GM23338 (cell line): Measurements from ENCODE around the gene MAP3K7CL. TPM values are rescaled to one million over a fixed set of nuclear protein-coding genes. Genes with fewer than 3 reads are reported as not detected.

ENCODE experiments used
- ATAC-seq: fragments of 200-7000 bp; cut with Tn5 transposase; 3 replicates; pipeline ENCODE4 v1.9.1; 2020
- DNase-seq: peaks from one replicate; pipeline ENCODE4 v3.0.0-alpha.2; 2015; ENCODE audit warnings: low spot score
- H2AFZ ChIP-seq: fragments of 200-600 bp; sonication (generic); 2 replicates; pipeline ENCODE4 v1.8.0; 2016; ENCODE audit warnings: antibody characterized with exemption, mild to moderate bottlenecking, moderate library complexity
- H3F3A ChIP-seq: fragments of 200-600 bp; sonication (generic); replicated peaks from 2 replicates; pipeline ENCODE4 v1.8.0; 2017; ENCODE audit warnings: antibody characterized with exemption, mixed run types, low read depth
- H3K27ac ChIP-seq: fragments of 200-600 bp; sonication (generic); 2 replicates; pipeline ENCODE4 v1.6.1; 2016; ENCODE audit warnings: low read depth
- H3K27me3 ChIP-seq: fragments of 200-600 bp; sonication (generic); 2 replicates; pipeline ENCODE4 v1.8.0; 2016; ENCODE audit warnings: mild to moderate bottlenecking, mixed run types, moderate library complexity; ENCODE audit not compliant: insufficient read depth
- H3K36me3 ChIP-seq: fragments of 200-600 bp; sonication (generic); 2 replicates; pipeline ENCODE4 v1.8.0; 2016; ENCODE audit warnings: mild to moderate bottlenecking; ENCODE audit not compliant: insufficient read depth
- H3K4me1 ChIP-seq: fragments of 200-600 bp; sonication (generic); 2 replicates; pipeline ENCODE4 v1.8.0; 2016; ENCODE audit warnings: mild to moderate bottlenecking, moderate library complexity; ENCODE audit not compliant: insufficient read depth
- H3K4me2 ChIP-seq: fragments of 200-600 bp; sonication (generic); 2 replicates; pipeline ENCODE4 v1.7.1; 2017; ENCODE audit warnings: mixed run types
- H3K4me3 ChIP-seq: fragments of 200-600 bp; sonication (generic); 2 replicates; pipeline ENCODE4 v1.6.1; 2016; ENCODE audit warnings: mixed run types
- H3K79me2 ChIP-seq: fragments of 200-600 bp; sonication (generic); replicated peaks from 2 replicates; pipeline ENCODE4 v1.8.0; 2017; ENCODE audit warnings: mild to moderate bottlenecking; ENCODE audit not compliant: insufficient read depth
- H3K9me2 ChIP-seq: fragments of 200-600 bp; sonication (generic); 2 replicates; pipeline ENCODE4 v1.8.0; 2017; ENCODE audit not compliant: insufficient read depth
- H4K20me1 ChIP-seq: fragments of 200-600 bp; sonication (generic); replicated peaks from 2 replicates; pipeline ENCODE4 v1.8.0; 2017; ENCODE audit warnings: mild to moderate bottlenecking; ENCODE audit not compliant: insufficient read depth
- H3K27ac Mint-ChIP-seq: 2 replicates; pipeline ENCODE4 v1.8.0; 2020; ENCODE audit warnings: inconsistent platforms, mild to moderate bottlenecking, moderate library complexity, mixed read lengths
- H3K27me3 Mint-ChIP-seq: 3 replicates; pipeline ENCODE4 v1.8.0; 2022; ENCODE audit warnings: low read depth, mild to moderate bottlenecking, moderate library complexity, mixed read lengths, inconsistent platforms; ENCODE audit not compliant: insufficient read depth, poor library complexity
- H3K36me3 Mint-ChIP-seq: 3 replicates; pipeline ENCODE4 v1.8.0; 2021; ENCODE audit warnings: low read depth, mild to moderate bottlenecking, inconsistent platforms, moderate library complexity, mixed read lengths
- H3K4me1 Mint-ChIP-seq: 3 replicates; pipeline ENCODE4 v1.8.0; 2020; ENCODE audit warnings: mild to moderate bottlenecking, inconsistent platforms, mixed read lengths
- H3K4me3 Mint-ChIP-seq: 3 replicates; pipeline ENCODE4 v1.8.0; 2021; ENCODE audit warnings: moderate library complexity, mild to moderate bottlenecking, inconsistent platforms, mixed read lengths
- H3K9me3 Mint-ChIP-seq: 3 replicates; pipeline ENCODE4 v1.8.0; 2020; ENCODE audit warnings: moderate library complexity, mild to moderate bottlenecking, inconsistent platforms, mixed read lengths
- EZH2phosphoT487 ChIP-seq: fragments of 200-600 bp; sonication (generic); IDR thresholded peaks from one replicate; pipeline ENCODE4 v1.8.1; 2018; ENCODE audit warnings: antibody characterized with exemption; ENCODE audit not compliant: unreplicated experiment
- NANOG ChIP-seq: IDR thresholded peaks from 2 replicates; pipeline ENCODE4 v1.6.1; 2016; ENCODE audit warnings: antibody characterized with exemption, borderline replicate concordance
- POLR2AphosphoS5 ChIP-seq: IDR thresholded peaks from 2 replicates; pipeline ENCODE4 v1.6.1; 2016; ENCODE audit warnings: antibody characterized with exemption, low read depth
- polyA plus RNA-seq: library from polyadenylated mRNA; unstranded; fragments of >200 nt; fragmentation: Nextera tagmentation; extraction: Ambion mirVana; gene quantifications from 2 replicates; pipeline ENCODE4 v1.2.1, GENCODE V29; 2016
- total RNA-seq: library from RNA; depleted of rRNA; stranded (reverse); fragments of >200 nt; shearing (Covaris generic); gene quantifications from 2 replicates; pipeline ENCODE4 v1.2.3, GENCODE V29; 2014
- TF ChIP-seq, protein P1 (sequence below): IDR thresholded peaks from 2 replicates; pipeline ENCODE4 v1.6.1; 2016; ENCODE audit warnings: antibody characterized with exemption
- TF ChIP-seq, protein P2 (sequence below), 2 experiments: fragments of 200-600 bp in 1 of 2; sonication (generic) in 1 of 2; conservative IDR thresholded peaks; 2 replicates each; pipeline versions ENCODE4 v1.5.1 to v1.6.1; 2016 to 2017; ENCODE audit warnings: antibody characterized with exemption in 2 of 2, low read depth in 2 of 2, mild to moderate bottlenecking in 2 of 2, moderate library complexity in 1 of 2
- TF ChIP-seq, protein P3 (sequence below): fragments of 250-450 bp; sonication (Bioruptor Pico); IDR thresholded peaks from 2 replicates; pipeline ENCODE4 v1.5.0; 2020; ENCODE audit warnings: mild to moderate bottlenecking, moderate library complexity
- TF ChIP-seq, protein P4 (sequence below): IDR thresholded peaks from one replicate; pipeline ENCODE4 v1.6.1; 2018; ENCODE audit warnings: antibody characterized with exemption; ENCODE audit not compliant: unreplicated experiment

Gene MAP3K7CL
- total and polyA plus RNA-seq, 2 experiments from 2014 or later = 2.4 to 3.6 TPM

DNA sequence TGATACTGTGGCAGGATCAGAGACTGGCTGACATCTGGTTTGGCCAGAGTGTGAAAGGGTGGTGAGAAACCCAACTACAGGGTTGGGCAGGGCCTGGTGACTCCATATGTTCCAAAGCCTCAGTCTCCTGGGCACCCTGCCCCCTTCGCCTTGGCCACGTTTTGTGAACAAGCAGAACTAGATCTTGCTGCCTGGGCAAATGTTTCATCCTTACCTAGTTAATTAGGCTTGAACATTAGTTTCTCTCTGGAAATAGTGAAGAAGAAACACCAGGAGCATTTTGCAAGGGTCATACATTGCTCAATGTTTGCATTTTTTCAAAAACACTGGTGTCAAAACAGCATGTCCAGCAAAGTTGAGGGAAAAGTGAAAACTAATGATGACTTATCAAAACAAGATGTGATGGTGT lies 60.5 kb downstream of the MAP3K7CL start:
- no peaks in the 10 kb centered on the region for H3K36me3 Mint-ChIP-seq
- Histone ChIP-seq H3K27ac (no peak overlapping the region), H3K4me2 (no peak overlapping the region), H4K20me1 (no peaks in the 10 kb centered on the region), H3K9me2 (no peaks in the 10 kb centered on the region), H3K4me1 (peaks cover 24% of the 10 kb centered on the region), H3F3A (no peaks in the 10 kb centered on the region), H2AFZ (no peak overlapping the region), H3K4me3 (no peak overlapping the region), H3K79me2 (no peaks in the 10 kb centered on the region), H3K27me3 (peaks cover 13% of the 10 kb centered on the region; the same call in 1 of the 2 replicates), H3K36me3 (no peaks in the 10 kb centered on the region)
- H3K27ac Mint-ChIP-seq = no peak overlapping the region
- H3K27me3 Mint-ChIP-seq = peaks cover 5% of the 10 kb centered on the region
- DNase-seq = no peak
- no peak overlapping the region for H3K4me3 Mint-ChIP-seq
- peaks cover 26% of the 10 kb centered on the region for H3K4me1 Mint-ChIP-seq
- TF ChIP-seq, protein P1, sequence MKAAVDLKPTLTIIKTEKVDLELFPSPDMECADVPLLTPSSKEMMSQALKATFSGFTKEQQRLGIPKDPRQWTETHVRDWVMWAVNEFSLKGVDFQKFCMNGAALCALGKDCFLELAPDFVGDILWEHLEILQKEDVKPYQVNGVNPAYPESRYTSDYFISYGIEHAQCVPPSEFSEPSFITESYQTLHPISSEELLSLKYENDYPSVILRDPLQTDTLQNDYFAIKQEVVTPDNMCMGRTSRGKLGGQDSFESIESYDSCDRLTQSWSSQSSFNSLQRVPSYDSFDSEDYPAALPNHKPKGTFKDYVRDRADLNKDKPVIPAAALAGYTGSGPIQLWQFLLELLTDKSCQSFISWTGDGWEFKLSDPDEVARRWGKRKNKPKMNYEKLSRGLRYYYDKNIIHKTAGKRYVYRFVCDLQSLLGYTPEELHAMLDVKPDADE = no peak
- TF ChIP-seq, protein P2, sequence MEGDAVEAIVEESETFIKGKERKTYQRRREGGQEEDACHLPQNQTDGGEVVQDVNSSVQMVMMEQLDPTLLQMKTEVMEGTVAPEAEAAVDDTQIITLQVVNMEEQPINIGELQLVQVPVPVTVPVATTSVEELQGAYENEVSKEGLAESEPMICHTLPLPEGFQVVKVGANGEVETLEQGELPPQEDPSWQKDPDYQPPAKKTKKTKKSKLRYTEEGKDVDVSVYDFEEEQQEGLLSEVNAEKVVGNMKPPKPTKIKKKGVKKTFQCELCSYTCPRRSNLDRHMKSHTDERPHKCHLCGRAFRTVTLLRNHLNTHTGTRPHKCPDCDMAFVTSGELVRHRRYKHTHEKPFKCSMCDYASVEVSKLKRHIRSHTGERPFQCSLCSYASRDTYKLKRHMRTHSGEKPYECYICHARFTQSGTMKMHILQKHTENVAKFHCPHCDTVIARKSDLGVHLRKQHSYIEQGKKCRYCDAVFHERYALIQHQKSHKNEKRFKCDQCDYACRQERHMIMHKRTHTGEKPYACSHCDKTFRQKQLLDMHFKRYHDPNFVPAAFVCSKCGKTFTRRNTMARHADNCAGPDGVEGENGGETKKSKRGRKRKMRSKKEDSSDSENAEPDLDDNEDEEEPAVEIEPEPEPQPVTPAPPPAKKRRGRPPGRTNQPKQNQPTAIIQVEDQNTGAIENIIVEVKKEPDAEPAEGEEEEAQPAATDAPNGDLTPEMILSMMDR (conservative IDR thresholded peaks at IDR 0.05; ENCODE audit: low read depth in 2 of 2) = no peak
- no peak for TF ChIP-seq NANOG
- no peak for TF ChIP-seq POLR2AphosphoS5
- TF ChIP-seq, protein P3, sequence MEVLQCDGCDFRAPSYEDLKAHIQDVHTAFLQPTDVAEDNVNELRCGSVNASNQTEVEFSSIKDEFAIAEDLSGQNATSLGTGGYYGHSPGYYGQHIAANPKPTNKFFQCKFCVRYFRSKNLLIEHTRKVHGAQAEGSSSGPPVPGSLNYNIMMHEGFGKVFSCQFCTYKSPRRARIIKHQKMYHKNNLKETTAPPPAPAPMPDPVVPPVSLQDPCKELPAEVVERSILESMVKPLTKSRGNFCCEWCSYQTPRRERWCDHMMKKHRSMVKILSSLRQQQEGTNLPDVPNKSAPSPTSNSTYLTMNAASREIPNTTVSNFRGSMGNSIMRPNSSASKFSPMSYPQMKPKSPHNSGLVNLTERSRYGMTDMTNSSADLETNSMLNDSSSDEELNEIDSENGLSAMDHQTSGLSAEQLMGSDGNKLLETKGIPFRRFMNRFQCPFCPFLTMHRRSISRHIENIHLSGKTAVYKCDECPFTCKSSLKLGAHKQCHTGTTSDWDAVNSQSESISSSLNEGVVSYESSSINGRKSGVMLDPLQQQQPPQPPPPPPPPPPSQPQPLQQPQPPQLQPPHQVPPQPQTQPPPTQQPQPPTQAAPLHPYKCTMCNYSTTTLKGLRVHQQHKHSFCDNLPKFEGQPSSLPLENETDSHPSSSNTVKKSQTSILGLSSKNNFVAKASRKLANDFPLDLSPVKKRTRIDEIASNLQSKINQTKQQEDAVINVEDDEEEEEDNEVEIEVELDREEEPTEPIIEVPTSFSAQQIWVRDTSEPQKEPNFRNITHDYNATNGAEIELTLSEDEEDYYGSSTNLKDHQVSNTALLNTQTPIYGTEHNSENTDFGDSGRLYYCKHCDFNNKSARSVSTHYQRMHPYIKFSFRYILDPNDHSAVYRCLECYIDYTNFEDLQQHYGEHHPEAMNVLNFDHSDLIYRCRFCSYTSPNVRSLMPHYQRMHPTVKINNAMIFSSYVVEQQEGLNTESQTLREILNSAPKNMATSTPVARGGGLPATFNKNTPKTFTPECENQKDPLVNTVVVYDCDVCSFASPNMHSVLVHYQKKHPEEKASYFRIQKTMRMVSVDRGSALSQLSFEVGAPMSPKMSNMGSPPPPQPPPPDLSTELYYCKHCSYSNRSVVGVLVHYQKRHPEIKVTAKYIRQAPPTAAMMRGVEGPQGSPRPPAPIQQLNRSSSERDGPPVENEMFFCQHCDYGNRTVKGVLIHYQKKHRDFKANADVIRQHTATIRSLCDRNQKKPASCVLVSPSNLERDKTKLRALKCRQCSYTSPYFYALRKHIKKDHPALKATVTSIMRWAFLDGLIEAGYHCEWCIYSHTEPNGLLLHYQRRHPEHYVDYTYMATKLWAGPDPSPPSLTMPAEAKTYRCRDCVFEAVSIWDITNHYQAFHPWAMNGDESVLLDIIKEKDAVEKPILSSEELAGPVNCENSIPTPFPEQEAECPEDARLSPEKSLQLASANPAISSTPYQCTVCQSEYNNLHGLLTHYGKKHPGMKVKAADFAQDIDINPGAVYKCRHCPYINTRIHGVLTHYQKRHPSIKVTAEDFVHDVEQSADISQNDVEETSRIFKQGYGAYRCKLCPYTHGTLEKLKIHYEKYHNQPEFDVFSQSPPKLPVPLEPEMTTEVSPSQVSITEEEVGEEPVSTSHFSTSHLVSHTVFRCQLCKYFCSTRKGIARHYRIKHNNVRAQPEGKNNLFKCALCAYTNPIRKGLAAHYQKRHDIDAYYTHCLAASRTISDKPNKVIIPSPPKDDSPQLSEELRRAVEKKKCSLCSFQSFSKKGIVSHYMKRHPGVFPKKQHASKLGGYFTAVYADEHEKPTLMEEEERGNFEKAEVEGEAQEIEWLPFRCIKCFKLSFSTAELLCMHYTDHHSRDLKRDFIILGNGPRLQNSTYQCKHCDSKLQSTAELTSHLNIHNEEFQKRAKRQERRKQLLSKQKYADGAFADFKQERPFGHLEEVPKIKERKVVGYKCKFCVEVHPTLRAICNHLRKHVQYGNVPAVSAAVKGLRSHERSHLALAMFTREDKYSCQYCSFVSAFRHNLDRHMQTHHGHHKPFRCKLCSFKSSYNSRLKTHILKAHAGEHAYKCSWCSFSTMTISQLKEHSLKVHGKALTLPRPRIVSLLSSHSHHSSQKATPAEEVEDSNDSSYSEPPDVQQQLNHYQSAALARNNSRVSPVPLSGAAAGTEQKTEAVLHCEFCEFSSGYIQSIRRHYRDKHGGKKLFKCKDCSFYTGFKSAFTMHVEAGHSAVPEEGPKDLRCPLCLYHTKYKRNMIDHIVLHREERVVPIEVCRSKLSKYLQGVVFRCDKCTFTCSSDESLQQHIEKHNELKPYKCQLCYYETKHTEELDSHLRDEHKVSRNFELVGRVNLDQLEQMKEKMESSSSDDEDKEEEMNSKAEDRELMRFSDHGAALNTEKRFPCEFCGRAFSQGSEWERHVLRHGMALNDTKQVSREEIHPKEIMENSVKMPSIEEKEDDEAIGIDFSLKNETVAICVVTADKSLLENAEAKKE = no peak
- TF ChIP-seq EZH2phosphoT487 = no peak
- TF ChIP-seq, protein P4, sequence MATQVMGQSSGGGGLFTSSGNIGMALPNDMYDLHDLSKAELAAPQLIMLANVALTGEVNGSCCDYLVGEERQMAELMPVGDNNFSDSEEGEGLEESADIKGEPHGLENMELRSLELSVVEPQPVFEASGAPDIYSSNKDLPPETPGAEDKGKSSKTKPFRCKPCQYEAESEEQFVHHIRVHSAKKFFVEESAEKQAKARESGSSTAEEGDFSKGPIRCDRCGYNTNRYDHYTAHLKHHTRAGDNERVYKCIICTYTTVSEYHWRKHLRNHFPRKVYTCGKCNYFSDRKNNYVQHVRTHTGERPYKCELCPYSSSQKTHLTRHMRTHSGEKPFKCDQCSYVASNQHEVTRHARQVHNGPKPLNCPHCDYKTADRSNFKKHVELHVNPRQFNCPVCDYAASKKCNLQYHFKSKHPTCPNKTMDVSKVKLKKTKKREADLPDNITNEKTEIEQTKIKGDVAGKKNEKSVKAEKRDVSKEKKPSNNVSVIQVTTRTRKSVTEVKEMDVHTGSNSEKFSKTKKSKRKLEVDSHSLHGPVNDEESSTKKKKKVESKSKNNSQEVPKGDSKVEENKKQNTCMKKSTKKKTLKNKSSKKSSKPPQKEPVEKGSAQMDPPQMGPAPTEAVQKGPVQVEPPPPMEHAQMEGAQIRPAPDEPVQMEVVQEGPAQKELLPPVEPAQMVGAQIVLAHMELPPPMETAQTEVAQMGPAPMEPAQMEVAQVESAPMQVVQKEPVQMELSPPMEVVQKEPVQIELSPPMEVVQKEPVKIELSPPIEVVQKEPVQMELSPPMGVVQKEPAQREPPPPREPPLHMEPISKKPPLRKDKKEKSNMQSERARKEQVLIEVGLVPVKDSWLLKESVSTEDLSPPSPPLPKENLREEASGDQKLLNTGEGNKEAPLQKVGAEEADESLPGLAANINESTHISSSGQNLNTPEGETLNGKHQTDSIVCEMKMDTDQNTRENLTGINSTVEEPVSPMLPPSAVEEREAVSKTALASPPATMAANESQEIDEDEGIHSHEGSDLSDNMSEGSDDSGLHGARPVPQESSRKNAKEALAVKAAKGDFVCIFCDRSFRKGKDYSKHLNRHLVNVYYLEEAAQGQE = no peak
- no peak for ATAC-seq
- no peaks in the 10 kb centered on the region for H3K9me3 Mint-ChIP-seq
